B cell (primary cell): ENCODE results near the gene AGXT. TPM values are rescaled to one million over a fixed set of nuclear protein-coding genes. Genes with fewer than 3 reads are reported as not detected.

Source experiments
- ATAC-seq: fragments of 200-7000 bp; cut with Tn5 transposase; one replicate; pipeline ENCODE4 v1.10.0; 2021; ENCODE audit warnings: low read depth, mild to moderate bottlenecking, moderate number of reproducible peaks, moderate library complexity
- CTCF ChIA-PET: fragments of 350-600 bp; sonication (Branson Sonifier 250); formaldehyde crosslinking; loops from one replicate; lab custom pipeline; 2021; ENCODE audit warnings: antibody characterized with exemption, inconsistent platforms; lab: Charles Lee
- POLR2A ChIA-PET: fragments of 350-600 bp; sonication (Branson Sonifier 250); formaldehyde crosslinking; loops from one replicate; lab custom pipeline; 2021; ENCODE audit warnings: antibody characterized with exemption; lab: Charles Lee
- DNase-seq: peaks from one replicate; pipeline ENCODE4 v3.0.0; 2013
- H2AFZ ChIP-seq: 2 replicates; pipeline ENCODE4 v1.6.1; 2012; ENCODE audit warnings: mild to moderate bottlenecking, low read depth, low read length; ENCODE audit not compliant: insufficient read depth, poor library complexity, severe bottlenecking
- H3K27ac ChIP-seq, 2 donors: 1 replicate in 1 of 2; 2 replicates in 1 of 2; pipeline ENCODE4 v1.5.1; 2012 to 2013; ENCODE audit warnings: low read length in 2 of 2, mild to moderate bottlenecking in 2 of 2, moderate library complexity in 1 of 2
- H3K27me3 ChIP-seq, 4 experiments: fragments of 200-600 bp in 1 of 4; sonication (generic) in 1 of 4; replicated peaks in 1 of 4; 1 replicate in 2 of 4; 2 replicates in 2 of 4; pipeline versions ENCODE4 v1.6.1 to v1.7.0; 2013 to 2016; ENCODE audit warnings: low read length in 3 of 4, mild to moderate bottlenecking in 2 of 4, mixed read lengths in 1 of 4, moderate library complexity in 1 of 4; ENCODE audit not compliant: insufficient read depth in 4 of 4, control insufficient read depth in 3 of 4; ENCODE audit errors: control extremely low read depth in 1 of 4
- H3K36me3 ChIP-seq, 2 experiments: replicated peaks in 1 of 2; 1 replicate in 1 of 2; 2 replicates in 1 of 2; pipeline versions ENCODE4 v1.6.1 to v1.7.1; 2013; ENCODE audit warnings: low read length in 1 of 2; ENCODE audit not compliant: insufficient read depth in 2 of 2, control insufficient read depth in 1 of 2; ENCODE audit errors: control extremely low read depth in 1 of 2, extremely low read depth in 1 of 2
- H3K4me1 ChIP-seq, 2 donors: fragments of 200-600 bp in 1 of 2; sonication (generic) in 1 of 2; 1 replicate in 1 of 2; 2 replicates in 1 of 2; pipeline versions ENCODE4 v1.5.1 to v1.6.1; 2013 to 2017; ENCODE audit warnings: low read length in 2 of 2; ENCODE audit not compliant: control insufficient read depth in 2 of 2, insufficient read depth in 2 of 2
- H3K4me2 ChIP-seq: replicated peaks from 2 replicates; pipeline ENCODE3; 2012; ENCODE audit warnings: mild to moderate bottlenecking, low read depth, low read length; ENCODE audit not compliant: poor library complexity, severe bottlenecking
- H3K4me3 ChIP-seq, 5 experiments: fragments of 200-600 bp in 1 of 5; sonication (generic) in 1 of 5; 1 replicate in 3 of 5; 2 replicates in 2 of 5; pipeline versions ENCODE4 v1.5.1 to v1.7.0; 2011 to 2016; ENCODE audit warnings: low read length in 4 of 5, mild to moderate bottlenecking in 4 of 5, low read depth in 2 of 5, control low read depth in 1 of 5, moderate library complexity in 1 of 5; ENCODE audit not compliant: insufficient read depth in 1 of 5; ENCODE audit errors: control extremely low read depth in 1 of 5, extremely low read depth in 1 of 5
- H3K79me2 ChIP-seq: fragments of 200-600 bp; sonication (generic); one replicate; pipeline ENCODE4 v1.6.0; 2016; ENCODE audit warnings: low read length; ENCODE audit not compliant: control insufficient read depth, insufficient read depth
- H3K9ac ChIP-seq: fragments of 200-600 bp; sonication (generic); 2 replicates; pipeline ENCODE4 v1.6.1; 2017; ENCODE audit warnings: mild to moderate bottlenecking, low read length, moderate library complexity
- H3K9me3 ChIP-seq, 3 donors: one replicate each; pipeline versions ENCODE4 v1.6.1 to v1.7.1; 2013; ENCODE audit warnings: low read length in 2 of 3; ENCODE audit not compliant: control insufficient read depth in 2 of 3, insufficient read depth in 1 of 3; ENCODE audit errors: control extremely low read depth in 1 of 3
- H4K20me1 ChIP-seq: 2 replicates; pipeline ENCODE4 v1.6.0; 2012; ENCODE audit warnings: mild to moderate bottlenecking, low read length; ENCODE audit not compliant: insufficient read depth, control insufficient read depth, poor library complexity, severe bottlenecking
- H3K27ac Mint-ChIP-seq: one replicate; pipeline ENCODE4 v1.8.0; 2021; ENCODE audit warnings: mixed read lengths
- H3K27me3 Mint-ChIP-seq: one replicate; pipeline ENCODE4 v1.8.0; 2021; ENCODE audit warnings: mixed read lengths
- H3K4me1 Mint-ChIP-seq: one replicate; pipeline ENCODE4 v1.8.0; 2021; ENCODE audit warnings: mixed read lengths
- H3K4me3 Mint-ChIP-seq: one replicate; pipeline ENCODE4 v1.8.0; 2021; ENCODE audit warnings: mixed read lengths
- H3K9me3 Mint-ChIP-seq: one replicate; pipeline ENCODE4 v1.8.0; 2022; ENCODE audit warnings: mixed read lengths; ENCODE audit not compliant: insufficient read depth
- EZH2 ChIP-seq: IDR thresholded peaks from 2 replicates; pipeline ENCODE4 v1.6.1; 2012; ENCODE audit warnings: borderline replicate concordance, low read depth, mild to moderate bottlenecking, moderate library complexity, low read length; ENCODE audit not compliant: insufficient read depth, poor library complexity, severe bottlenecking
- WGBS: methylation state at CpG from one replicate; pipeline ENCODE4 v1.1.5; 2013; ENCODE audit warnings: missing lambda C conversion rate; ENCODE audit not compliant: insufficient coverage; 5-methylcytosine and 5-hydroxymethylcytosine counted together
- intact Hi-C: fragments of 100-400 bp; cut with micrococcal nuclease; formaldehyde crosslinking; loops from one replicate; pipeline ENCODE4 v1.10.0; 2022
- polyA plus RNA-seq: library from polyadenylated mRNA; depleted of rRNA; stranded (reverse); fragments of >200 nt; gene quantifications from 2 replicates; pipeline ENCODE4 v1.2.3, GENCODE V29; 2012
- total RNA-seq, 2 donors: library from RNA; stranded (reverse); fragments of 120-200 nt in 1 of 2; gene quantifications; 1 replicate in 1 of 2; 2 replicates in 1 of 2; pipeline versions ENCODE4 v1.2.3 to v1.2.4, GENCODE V29; 2013 to 2022
- TF ChIP-seq, protein P1 (sequence below): fragments of 200-600 bp; IDR thresholded peaks from one replicate; pipeline ENCODE4 v1.8.0; 2022; ENCODE audit warnings: antibody characterized with exemption, mild to moderate bottlenecking

AGXT gene
- total and polyA plus RNA-seq, 2 donors (not counting 1 experiment from before 2014, with no cell fraction given) = not detected

DNA sequence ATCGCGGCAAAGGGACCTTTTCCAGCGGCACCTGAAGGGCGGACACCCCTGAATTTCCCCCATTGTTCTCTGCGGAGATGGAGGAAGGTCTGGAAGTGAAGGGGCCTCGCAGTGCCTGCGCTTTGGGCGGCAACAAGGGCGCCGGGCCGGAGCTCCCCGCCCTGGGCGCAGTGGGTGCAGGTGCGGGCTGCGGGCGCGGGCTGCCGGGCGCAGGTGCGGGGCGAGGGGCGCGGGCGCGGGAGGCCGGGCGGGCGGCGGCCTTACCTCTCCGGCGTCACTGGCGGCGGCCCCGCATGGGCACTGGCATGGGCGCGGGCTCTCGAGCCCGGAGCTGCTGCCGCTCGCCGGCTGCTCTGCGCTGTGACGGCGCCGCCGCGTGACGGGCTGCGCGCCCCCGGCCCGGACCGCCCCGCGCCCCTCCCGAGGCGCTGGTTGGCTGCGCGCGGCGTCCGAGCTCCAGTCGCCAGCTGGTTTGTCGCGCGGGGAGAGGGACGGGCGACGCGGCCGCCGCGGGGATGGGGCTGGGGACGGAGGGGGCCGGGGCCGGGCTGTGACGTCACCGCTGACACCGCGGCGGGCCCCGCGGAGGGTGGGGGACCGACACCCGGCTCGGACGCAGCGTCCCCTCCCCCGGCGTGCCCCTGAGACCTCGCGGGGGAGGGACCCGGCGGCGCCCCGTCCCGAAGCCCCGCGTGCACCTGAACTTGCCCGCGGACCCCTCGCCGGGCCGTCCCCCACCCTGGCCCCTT lies 48.6 kb upstream of the AGXT start, which contains the start of gene KIF1A:
KIF1A (minus strand) TSS at position 362 of the 749 bp plus-strand sequence. CDS start 22,467 bp downstream, outside the sequence.
- H3K27ac ChIP-seq = no peak within 1 kb of the TSS

More for the DNA sequence above, 48.6 kb upstream of the AGXT start, which contains the start of gene KIF1A:
- peak within 1 kb of the TSS; percentile 45 for H3K4me3 Mint-ChIP-seq
- intact Hi-C loops = no loop called here
- POLR2A ChIA-PET = no interaction called here
- H2AFZ ChIP-seq = no peak within 1 kb of the TSS
- peak within 1 kb of the TSS in 2 of 5 experiments; percentile 9 to 14 for H3K4me3 ChIP-seq
- no peak within 1 kb of the TSS for H3K9ac ChIP-seq
- H3K36me3 ChIP-seq = no peaks in the 10 kb centered on the region
- H3K9me3 ChIP-seq = peaks cover 0 to 19% (median 4%) of the 10 kb centered on the region in 3 donors
- WGBS = 2% methylated on average over 104 of the region's 104 CpGs
- peak within 1 kb of the TSS; percentile 68 for H3K4me2 ChIP-seq
- H3K4me1 ChIP-seq = peaks cover 15 to 23% of the 10 kb centered on the region in 2 donors
- no peaks in the 10 kb centered on the region for H4K20me1 ChIP-seq
- no peak within 1 kb of the TSS for H3K27ac Mint-ChIP-seq
- peaks cover 0 to 68% (median 36%) of the 10 kb centered on the region in 4 experiments for H3K27me3 ChIP-seq
- ATAC-seq = peak; percentile 10
- H3K79me2 ChIP-seq = no peaks in the 10 kb centered on the region
- CTCF ChIA-PET = no interaction called here
- peaks cover 13% of the 10 kb centered on the region for H3K4me1 Mint-ChIP-seq
- H3K9me3 Mint-ChIP-seq = no peaks in the 10 kb centered on the region
- peaks cover 62% of the 10 kb centered on the region for H3K27me3 Mint-ChIP-seq
- TF ChIP-seq, protein P1, sequence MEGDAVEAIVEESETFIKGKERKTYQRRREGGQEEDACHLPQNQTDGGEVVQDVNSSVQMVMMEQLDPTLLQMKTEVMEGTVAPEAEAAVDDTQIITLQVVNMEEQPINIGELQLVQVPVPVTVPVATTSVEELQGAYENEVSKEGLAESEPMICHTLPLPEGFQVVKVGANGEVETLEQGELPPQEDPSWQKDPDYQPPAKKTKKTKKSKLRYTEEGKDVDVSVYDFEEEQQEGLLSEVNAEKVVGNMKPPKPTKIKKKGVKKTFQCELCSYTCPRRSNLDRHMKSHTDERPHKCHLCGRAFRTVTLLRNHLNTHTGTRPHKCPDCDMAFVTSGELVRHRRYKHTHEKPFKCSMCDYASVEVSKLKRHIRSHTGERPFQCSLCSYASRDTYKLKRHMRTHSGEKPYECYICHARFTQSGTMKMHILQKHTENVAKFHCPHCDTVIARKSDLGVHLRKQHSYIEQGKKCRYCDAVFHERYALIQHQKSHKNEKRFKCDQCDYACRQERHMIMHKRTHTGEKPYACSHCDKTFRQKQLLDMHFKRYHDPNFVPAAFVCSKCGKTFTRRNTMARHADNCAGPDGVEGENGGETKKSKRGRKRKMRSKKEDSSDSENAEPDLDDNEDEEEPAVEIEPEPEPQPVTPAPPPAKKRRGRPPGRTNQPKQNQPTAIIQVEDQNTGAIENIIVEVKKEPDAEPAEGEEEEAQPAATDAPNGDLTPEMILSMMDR = no peak
- no peak for TF ChIP-seq EZH2
- no peak for DNase-seq
